A549 (cell line): ENCODE results near the gene ADAM8. TPM values are rescaled to one million over a fixed set of nuclear protein-coding genes. Genes with fewer than 3 reads are reported as not detected.

Experiments used
- ATAC-seq, 2 experiments: fragments of 200-7000 bp in 1 of 2; fragments of >200 bp in 1 of 2; cut with Nextera tagmentation in 1 of 2; cut with Tn5 transposase in 1 of 2; 3 replicates each; pipeline versions ENCODE4 v1.8.0 to v1.9.1; 2018 to 2020; ENCODE audit warnings: mild to moderate bottlenecking in 1 of 2, moderate library complexity in 1 of 2
- CTCF ChIA-PET: fragments of 300-600 bp; sonication (Branson Sonifier 250); formaldehyde crosslinking; extraction: SDS; loops from one replicate; lab custom pipeline; 2021; ENCODE audit warnings: antibody characterized with exemption, inconsistent platforms; lab: Yijun Ruan, JAX
- POLR2A ChIA-PET: fragments of 350-600 bp; formaldehyde crosslinking; extraction: SDS; loops from one replicate; lab custom pipeline; 2021; ENCODE audit warnings: antibody characterized with exemption, inconsistent platforms; lab: Yijun Ruan, JAX
- DNase-seq, 2 experiments: peaks; one replicate each; pipeline versions ENCODE4 v3.0.0 to v3.0.0-alpha.2; 2011 to 2016; ENCODE audit warnings: low read depth in 1 of 2, low spot score in 1 of 2
- FAIRE-seq: peaks from 2 replicates; lab custom pipeline; 2011; peaks lifted over from hg19 to GRCh38; lab: Jason Lieb, UNC
- H3K27ac ChIP-seq, 2 experiments: fragments of >200 bp; sonication (Bioruptor Twin); formaldehyde crosslinking; 3 replicates each; pipeline ENCODE4 v1.5.1; 2016 to 2017
- H3K4me1 ChIP-seq: fragments of >200 bp; sonication (Bioruptor Twin); formaldehyde crosslinking; 3 replicates; pipeline ENCODE4 v1.6.1; 2016
- H3K4me2 ChIP-seq: fragments of >200 bp; sonication (Bioruptor Twin); formaldehyde crosslinking; 3 replicates; pipeline ENCODE4 v1.6.1; 2016
- H3K4me3 ChIP-seq: fragments of >200 bp; sonication (Bioruptor Twin); formaldehyde crosslinking; 3 replicates; pipeline ENCODE4 v1.5.1; 2016
- H3K9me3 ChIP-seq: fragments of >200 bp; sonication (Bioruptor Twin); formaldehyde crosslinking; 3 replicates; pipeline ENCODE4 v1.6.1; 2016
- ATOH8 ChIP-seq: fragments of 250-450 bp; sonication (Bioruptor Pico); IDR thresholded peaks from 2 replicates; pipeline ENCODE4 v1.5.0; 2020; ENCODE audit warnings: low read depth, mild to moderate bottlenecking, moderate library complexity
- CBX2 ChIP-seq: fragments of 200-600 bp; sonication (generic); IDR thresholded peaks from 2 replicates; pipeline ENCODE4 v1.6.1; 2016; ENCODE audit warnings: low read depth, mild to moderate bottlenecking, borderline replicate concordance
- CEBPB ChIP-seq, 2 experiments: fragments of >200 bp in 1 of 2; sonication (Bioruptor Twin) in 1 of 2; formaldehyde crosslinking in 1 of 2; IDR thresholded peaks; 2 replicates each; pipeline ENCODE4 v1.6.1; 2012 to 2016
- ELK1 ChIP-seq: fragments of 150-350 bp; IDR thresholded peaks from 2 replicates; pipeline ENCODE4 v1.6.1; 2014; ENCODE audit warnings: low read depth, mild to moderate bottlenecking, low read length
- FOSB ChIP-seq: fragments of 250-450 bp; sonication (Bioruptor Pico); IDR thresholded peaks from 2 replicates; pipeline ENCODE4 v1.5.0; 2020; ENCODE audit warnings: mild to moderate bottlenecking, moderate library complexity
- FOSL2 ChIP-seq, 2 experiments: fragments of 450-650 bp in 1 of 2; fragments of >200 bp in 1 of 2; sonication (Bioruptor Twin) in 1 of 2; formaldehyde crosslinking; IDR thresholded peaks; 2 replicates each; pipeline versions ENCODE4 v1.5.0 to v1.6.1; 2016 to 2020; ENCODE audit warnings: mild to moderate bottlenecking in 1 of 2, moderate library complexity in 1 of 2
- HOXA7 ChIP-seq: fragments of 250-450 bp; sonication (Bioruptor Pico); IDR thresholded peaks from 2 replicates; pipeline ENCODE4 v1.5.0; 2020; ENCODE audit warnings: mild to moderate bottlenecking, moderate library complexity
- KDM1A ChIP-seq: fragments of 200-600 bp; sonication (generic); IDR thresholded peaks from 2 replicates; pipeline ENCODE4 v1.6.1; 2016; ENCODE audit warnings: low read depth, mild to moderate bottlenecking
- POLR2AphosphoS2 ChIP-seq: conservative IDR thresholded peaks from 2 replicates; pipeline ENCODE4 v1.6.1; 2012; ENCODE audit warnings: low read length, improper control_type of control experiment, inconsistent platforms
- RAD21 ChIP-seq, 2 experiments: fragments of >200 bp in 1 of 2; sonication (Bioruptor Twin) in 1 of 2; formaldehyde crosslinking in 1 of 2; IDR thresholded peaks in 1 of 2; conservative IDR thresholded peaks in 1 of 2; 2 replicates in 1 of 2; 3 replicates in 1 of 2; pipeline ENCODE4 v1.6.1; 2012 to 2018; ENCODE audit warnings: inconsistent platforms in 1 of 2
- RARB ChIP-seq: fragments of 250-450 bp; sonication (Bioruptor Pico); IDR thresholded peaks from 2 replicates; pipeline ENCODE4 v1.8.0; 2021; ENCODE audit warnings: mild to moderate bottlenecking, moderate library complexity
- REST ChIP-seq: fragments of 200-600 bp; sonication (generic); IDR thresholded peaks from 2 replicates; pipeline ENCODE4 v1.6.1; 2016; ENCODE audit warnings: antibody characterized with exemption, mild to moderate bottlenecking, moderate library complexity
- TP53 ChIP-seq: fragments of 250-450 bp; sonication (Bioruptor Pico); IDR thresholded peaks from 2 replicates; pipeline ENCODE4 v1.5.0; 2021; ENCODE audit warnings: mild to moderate bottlenecking, moderate library complexity
- USF2 ChIP-seq: fragments of 450-650 bp; IDR thresholded peaks from 2 replicates; pipeline ENCODE4 v1.6.1; 2014; ENCODE audit warnings: antibody characterized with exemption
- ZC3H11A ChIP-seq: fragments of 450-650 bp; IDR thresholded peaks from 2 replicates; pipeline ENCODE4 v1.6.1; 2014; ENCODE audit warnings: antibody characterized with exemption, mild to moderate bottlenecking
- WGBS: methylation state at CpG from one replicate; pipeline ENCODE4 v1.1.6; 2017; ENCODE audit errors: missing lambda C conversion rate; 5-methylcytosine and 5-hydroxymethylcytosine counted together
- polyA plus RNA-seq, 4 experiments: library from polyadenylated mRNA; depleted of rRNA in 3 of 4; stranded (reverse); fragments of >200 nt; fragmentation: RNase III in 1 of 4; extraction: RNeasy Plus Mini Kit Qiagen cat#74134 plus additional on column Dnase treatment in 1 of 4; gene quantifications; 2 replicates in 3 of 4; 3 replicates in 1 of 4; pipeline ENCODE4 v1.2.3, GENCODE V29; 2011 to 2017

The ADAM8 gene
- polyA plus RNA-seq, 2 of the 4 experiments (the other 2 are of a cell fraction): 1.4 to 4.1 TPM

GRCh38 chr10:133293810-133294119 lies 17.1 kb upstream of the ADAM8 start (continued):
- TF ChIP-seq POLR2AphosphoS2: no peak
- TF ChIP-seq ATOH8 (CRISPR knock-in tag): no peak
- no peak for TF ChIP-seq HOXA7 (CRISPR knock-in tag)

GRCh38 chr10:133292919-133293809 lies 16.5 kb upstream of the ADAM8 start:
- ChIA-PET CTCF (interaction anchor here (0.7 to 4.3 kb wide), 4 partner anchors 10 to 14 kb away, joined by 3 to 18 read pairs (median 9); no protein-coding TSS in a partner anchor), POLR2A (no interaction called here)
- DNase-seq (peak in 1 of 2 experiments; percentile 64), FAIRE-seq (no peak), ATAC-seq (peak; percentile 28 to 38; a peak in 3 of 6 replicates)
- H3K4me3 ChIP-seq: no peak overlapping the region
- peaks cover 9% of the 10 kb centered on the region; the same call in 2 of the 3 replicates for H3K4me1 ChIP-seq
- H3K4me2 ChIP-seq: 0 out of 3 replicates have a peak overlapping the region, but pooled peaks have one; percentile 14
- TF ChIP-seq FOSB (CRISPR knock-in tag) (no peak), FOSL2 (IDR thresholded peaks at IDR 0.05) (no peak), FOSL2 (CRISPR knock-in tag; IDR thresholded peaks at IDR 0.05) (0 out of 2 replicates have a peak, but pooled peaks have one; percentile 24)
- no peaks in the 10 kb centered on the region for H3K9me3 ChIP-seq
- 80% methylated on average over 23 of the region's 38 CpGs for WGBS
- no peak overlapping the region; a peak in 1 of 6 replicates for H3K27ac ChIP-seq

GRCh38 chr10:133289761-133290160 lies 13.1 kb upstream of the ADAM8 start:
- ATAC-seq (no peak), DNase-seq (no peak)
- WGBS: 95% methylated on average over 20 of the region's 24 CpGs
- Histone ChIP-seq H3K27ac (no peak overlapping the region), H3K4me1 (peaks cover 9% of the 10 kb centered on the region; the same call in 2 of the 3 replicates), H3K4me2 (no peak overlapping the region)
- TF ChIP-seq USF2: no peak
- TF ChIP-seq ELK1: no peak
- TF ChIP-seq CBX2: no peak
- TF ChIP-seq, all 56 proteins: peak for 0
- no peak for FAIRE-seq
- ChIA-PET CTCF (no interaction called here), POLR2A (no interaction called here)
- H3K4me3 ChIP-seq: no peak overlapping the region
- no peaks in the 10 kb centered on the region for H3K9me3 ChIP-seq

GRCh38 chr10:133287832-133288500 lies 11.3 kb upstream of the ADAM8 start:
- FAIRE-seq: no peak
- Histone ChIP-seq H3K4me1 (peaks cover 2% of the 10 kb centered on the region; the same call in 2 of the 3 replicates), H3K4me2 (no peak overlapping the region), H3K9me3 (no peaks in the 10 kb centered on the region), H3K27ac (no peak overlapping the region), H3K4me3 (no peak overlapping the region)
- TF ChIP-seq ELK1 (no peak), RARB (CRISPR knock-in tag) (no peak), TP53 (CRISPR knock-in tag) (no peak), POLR2AphosphoS2 (no peak), RAD21 (conservative IDR thresholded peaks at IDR 0.05 in 1 of 2, IDR thresholded peaks at IDR 0.05 in 1 of 2) (no peak), CEBPB (IDR thresholded peaks at IDR 0.05) (no peak), ZC3H11A (no peak), REST (no peak), KDM1A (no peak)
- ChIA-PET CTCF (interaction anchor here (1.1 to 2.2 kb wide), 7 partner anchors 12 to 151 kb away, joined by 3 to 5 read pairs (median 3); no protein-coding TSS in a partner anchor), POLR2A (no interaction called here)
- WGBS: 93% methylated on average over 22 of the region's 46 CpGs
- DNase-seq: no peak
- no peak for ATAC-seq
